HG02870 (cell line): Measurements from ENCODE around the gene TIPRL.
"Not testable (repeated sequence)": the region's sequence is repeated elsewhere in the genome, so short reads cannot be mapped to it uniquely, and the experiment has no call there.

Experiments used
- ATAC-seq: cut with Tn5 transposase; IDR thresholded peaks from one replicate; pipeline ENCODE4 v1.9.1; 2021; ENCODE audit warnings: mild to moderate bottlenecking, moderate library complexity; ENCODE audit not compliant: unreplicated experiment

TIPRL gene

DNA sequence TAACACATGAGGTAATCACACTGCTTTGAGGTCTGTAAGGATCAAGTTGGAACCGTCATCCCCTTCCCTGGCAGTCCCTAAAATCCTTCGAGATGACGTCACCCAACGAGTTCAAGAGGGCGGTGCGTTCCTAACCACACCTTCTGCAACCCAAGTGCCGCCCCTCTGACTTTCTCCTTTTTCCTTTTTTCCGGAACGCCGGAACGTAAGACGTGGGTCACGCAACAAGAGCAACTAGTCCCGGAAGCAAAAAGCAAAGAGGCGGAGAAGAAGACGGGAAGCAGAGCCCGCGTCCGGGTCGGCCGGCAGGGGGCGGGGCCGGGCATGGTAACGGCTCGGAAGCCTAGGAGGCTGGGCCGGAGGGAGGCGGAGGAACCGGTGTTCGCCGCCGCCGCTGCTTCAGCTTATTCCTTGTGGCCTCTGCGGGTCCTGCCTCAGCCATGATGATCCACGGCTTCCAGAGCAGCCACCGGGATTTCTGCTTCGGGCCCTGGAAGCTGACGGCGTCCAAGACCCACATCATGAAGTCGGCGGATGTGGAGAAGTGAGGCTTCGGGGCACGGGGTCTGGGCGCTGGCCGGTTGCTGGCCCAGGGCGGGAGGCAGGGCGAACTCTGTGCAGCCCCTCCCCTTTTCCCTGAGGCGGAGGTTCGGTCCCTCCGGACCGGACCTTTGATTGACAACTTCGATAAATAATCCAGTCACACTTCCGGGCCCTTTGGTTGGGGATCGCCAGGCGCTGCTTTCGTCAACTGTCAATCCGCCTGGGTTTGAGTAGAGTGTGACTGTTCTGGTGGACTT lies at the start of gene TIPRL:
Gene TIPRL, plus strand, starts transcription at position 325 of the 800 bp plus-strand sequence. Its CDS starts 116 bp downstream, at position 441.
- peak; percentile 91 for ATAC-seq

DNA sequence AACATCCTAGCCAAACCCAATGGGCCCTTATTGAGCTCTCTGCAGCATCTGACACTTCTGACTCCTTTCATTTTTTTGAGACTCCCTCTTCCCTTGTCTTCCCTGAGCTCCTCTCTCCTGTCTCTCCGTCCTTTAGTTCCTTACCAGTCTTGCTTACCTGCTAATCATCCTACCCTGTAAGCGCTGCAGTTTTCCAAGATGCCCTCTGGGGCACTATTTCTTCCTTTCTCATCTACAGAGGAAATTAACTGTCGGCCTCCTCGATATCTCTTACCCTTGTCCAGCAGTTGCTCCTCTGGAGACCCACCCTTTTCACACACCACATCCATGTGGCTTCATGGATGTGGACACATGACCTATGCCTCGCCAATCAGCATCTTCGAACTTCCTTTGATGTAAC lies 48.8 kb upstream of the TIPRL start:
- no peak for ATAC-seq

DNA sequence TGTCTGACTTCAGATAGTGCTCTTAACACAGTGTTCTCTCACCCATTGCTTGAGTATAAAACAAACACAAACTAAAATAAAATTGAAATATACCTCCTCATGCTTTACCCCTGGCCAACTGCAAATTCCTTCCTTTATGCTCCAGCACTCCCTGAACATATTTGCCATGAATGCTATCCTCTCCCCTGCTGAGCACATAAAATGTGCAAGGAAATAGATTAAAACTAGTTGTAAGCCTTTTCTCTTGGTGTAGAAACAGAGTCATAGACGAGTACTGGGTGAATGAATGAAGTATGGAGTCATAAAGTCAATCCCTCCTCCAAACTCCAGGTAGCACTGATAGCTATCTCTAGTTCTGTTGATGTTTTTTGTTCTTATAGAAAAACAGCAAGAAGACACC lies 44.6 kb upstream of the TIPRL start:
- ATAC-seq, result no peak

DNA sequence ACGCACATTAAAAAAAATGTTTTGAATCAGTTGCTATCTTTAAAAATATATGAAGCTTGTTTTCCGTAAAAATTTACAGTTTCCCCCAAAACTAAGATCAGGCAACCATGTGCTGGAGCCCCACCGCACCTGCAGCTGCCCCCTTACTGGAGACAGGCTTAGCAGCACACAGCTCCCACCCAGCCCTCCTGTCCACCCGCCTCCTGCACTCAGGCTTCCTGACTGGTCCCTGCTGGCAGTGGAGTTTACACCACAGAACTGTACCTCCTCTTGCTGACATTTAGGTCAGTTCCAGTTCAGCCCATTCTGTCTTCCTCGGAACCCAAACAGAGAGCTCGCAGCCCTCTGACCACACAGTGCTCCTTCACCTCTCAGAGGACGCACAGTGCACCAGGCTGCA lies 44.1 kb upstream of the TIPRL start:
- ATAC-seq, result no peak

DNA sequence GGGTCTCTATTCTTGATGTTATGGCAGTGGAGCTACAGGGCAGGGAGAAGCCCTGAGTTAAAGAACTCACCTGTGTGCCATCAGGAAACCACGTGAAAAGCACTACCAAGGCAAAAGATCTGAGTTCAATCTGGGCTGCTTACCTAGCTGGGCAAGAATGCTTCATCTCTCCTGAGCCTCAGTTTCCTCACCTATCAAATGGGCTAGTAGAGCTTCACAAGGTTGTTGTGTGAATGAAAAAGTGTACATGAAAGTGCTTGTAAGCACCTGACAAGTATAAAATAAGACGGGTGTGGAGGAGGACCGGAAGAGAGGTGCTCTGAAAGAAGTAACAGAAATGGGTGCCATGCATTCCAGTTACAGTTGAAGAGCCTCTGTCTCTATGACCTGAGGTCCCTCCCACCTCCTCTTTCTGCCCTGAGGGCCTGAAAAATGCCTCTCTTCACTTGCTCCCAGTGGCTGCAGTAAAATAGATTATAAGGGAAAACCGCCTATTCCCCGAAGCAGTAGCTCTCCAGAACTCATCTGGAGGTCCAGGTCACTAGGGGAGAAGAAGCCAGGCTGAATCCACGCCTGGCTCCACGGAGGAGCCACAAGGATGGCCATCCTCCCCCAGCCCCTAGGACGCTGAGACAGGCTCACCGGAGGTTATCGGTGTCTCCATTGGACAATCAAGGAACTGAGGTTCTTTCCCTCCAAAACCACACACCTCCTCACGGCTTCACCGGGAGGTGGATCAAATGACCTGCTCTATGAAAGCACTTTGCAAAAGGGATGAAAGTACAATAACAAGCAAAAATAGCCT lies 43.4 kb upstream of the TIPRL start:
- ATAC-seq, result no peak

DNA sequence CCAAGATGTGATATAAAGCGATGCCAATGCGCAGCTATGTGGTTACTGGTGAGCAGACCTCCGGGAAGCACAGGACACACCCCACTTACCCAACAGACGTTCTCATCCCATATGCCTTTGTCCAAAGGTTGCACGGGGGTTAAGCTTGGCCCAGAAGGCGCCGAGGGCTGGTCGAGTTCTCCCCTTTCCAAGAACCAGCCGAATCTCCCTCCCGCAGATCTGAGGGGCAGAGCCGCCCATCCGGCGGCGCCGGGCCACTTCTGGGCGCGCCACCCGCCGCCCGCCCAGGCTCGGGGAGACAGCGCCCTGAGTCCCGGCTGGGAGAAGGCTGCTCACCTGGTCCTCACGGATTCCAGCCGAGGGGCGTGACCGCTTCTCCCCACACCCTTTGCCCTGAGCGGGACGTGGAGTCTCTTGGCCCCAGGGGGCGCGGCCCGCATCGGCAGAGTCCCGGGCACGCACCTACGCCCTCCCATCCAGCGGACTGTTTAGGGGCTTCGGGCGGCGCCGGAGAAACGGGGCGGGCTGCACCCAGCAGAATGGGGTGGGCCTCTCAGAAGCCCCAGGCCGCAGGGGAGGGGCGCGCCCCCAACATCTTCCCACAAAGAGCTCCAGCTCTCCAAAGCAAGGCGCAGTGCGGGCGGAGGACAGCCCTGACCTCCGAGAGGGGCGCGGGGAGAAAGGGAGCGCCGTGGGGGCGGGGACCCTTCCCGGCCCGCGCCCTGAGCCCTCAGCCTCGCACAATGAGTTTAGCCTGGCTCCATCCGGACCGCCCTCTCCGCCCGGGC lies 42.6 kb upstream of the TIPRL start:
- ATAC-seq, result no peak

DNA sequence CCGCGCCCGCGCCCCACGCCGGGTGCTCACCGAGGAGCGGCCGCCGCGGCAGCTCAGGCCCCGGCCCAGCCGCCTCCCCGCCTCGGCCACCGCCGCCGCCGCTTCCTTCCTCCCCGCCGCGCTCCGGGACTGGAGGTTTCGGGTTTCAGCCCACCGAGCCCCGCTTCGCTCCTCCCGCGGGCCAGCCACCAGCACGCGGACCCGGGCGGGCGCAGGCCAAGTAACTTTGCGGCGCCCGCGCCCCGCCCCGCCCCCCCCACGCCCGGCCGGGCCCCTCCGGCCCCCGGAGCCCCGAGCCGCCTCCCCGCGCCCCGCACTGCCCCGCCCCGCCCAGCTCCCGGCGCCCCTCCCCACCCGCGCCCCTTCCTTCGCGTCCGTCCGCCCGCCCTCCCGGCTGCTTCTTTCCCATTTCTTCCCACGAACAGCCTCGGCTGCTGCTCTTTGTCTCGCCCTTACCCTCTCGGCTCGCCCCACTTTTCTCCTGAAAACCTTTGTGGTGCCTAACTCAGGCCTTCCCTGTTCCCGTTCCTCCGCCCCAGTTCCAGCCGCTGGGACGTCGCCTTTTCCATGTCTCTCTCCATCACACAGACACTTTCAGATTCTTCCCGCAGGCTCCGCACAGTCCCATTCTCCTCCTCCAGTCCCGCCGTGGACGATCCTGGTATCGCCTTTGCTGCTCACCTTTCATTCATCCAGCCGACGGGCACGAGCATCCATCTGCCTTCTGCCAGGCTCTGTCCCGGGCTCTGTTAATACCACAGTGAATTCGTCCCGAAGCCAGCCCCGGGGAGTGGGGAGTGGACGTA lies 41.9 kb upstream of the TIPRL start, which contains the start of gene GPR161:
Gene GPR161, minus strand, starts transcription at position 222 of the 806 bp plus-strand sequence. CDS start 32,080 bp downstream, outside the sequence.
- ATAC-seq, result no peak

DNA sequence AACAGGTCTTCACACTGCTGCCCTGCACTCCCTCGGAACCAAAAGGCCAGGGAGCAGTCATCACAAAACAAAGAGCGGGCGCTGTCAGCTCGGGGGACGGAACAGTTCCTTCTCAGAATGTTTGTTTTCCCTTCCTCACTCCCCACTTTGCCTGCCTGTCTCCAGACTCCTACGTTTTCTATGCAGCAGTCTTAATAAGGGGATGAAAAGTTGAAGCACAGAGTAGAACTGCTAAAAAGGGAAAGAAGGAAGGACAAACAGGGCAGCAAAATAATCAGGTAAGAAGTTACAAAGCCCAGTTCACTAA lies 41.3 kb upstream of the TIPRL start:
- ATAC-seq, result no peak

DNA sequence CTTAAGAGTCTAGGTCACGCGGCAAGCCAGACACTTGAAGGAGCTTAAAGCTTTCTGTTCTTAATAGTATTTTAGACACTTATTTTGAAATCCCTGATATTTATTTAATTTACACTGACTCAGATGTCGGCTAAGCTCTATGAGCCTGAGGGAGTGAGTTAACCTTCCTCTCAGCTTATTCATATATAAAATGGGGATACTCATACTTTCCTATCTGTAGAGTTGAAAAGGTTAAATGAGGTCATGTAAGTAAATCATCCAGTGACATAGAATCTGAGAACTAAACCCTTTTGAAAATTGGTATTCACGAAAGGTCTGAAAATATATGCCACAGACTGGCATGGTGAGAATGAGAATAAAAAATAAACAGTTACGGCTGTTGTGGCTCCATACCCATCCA lies 40.6 kb upstream of the TIPRL start:
- no peak for ATAC-seq

DNA sequence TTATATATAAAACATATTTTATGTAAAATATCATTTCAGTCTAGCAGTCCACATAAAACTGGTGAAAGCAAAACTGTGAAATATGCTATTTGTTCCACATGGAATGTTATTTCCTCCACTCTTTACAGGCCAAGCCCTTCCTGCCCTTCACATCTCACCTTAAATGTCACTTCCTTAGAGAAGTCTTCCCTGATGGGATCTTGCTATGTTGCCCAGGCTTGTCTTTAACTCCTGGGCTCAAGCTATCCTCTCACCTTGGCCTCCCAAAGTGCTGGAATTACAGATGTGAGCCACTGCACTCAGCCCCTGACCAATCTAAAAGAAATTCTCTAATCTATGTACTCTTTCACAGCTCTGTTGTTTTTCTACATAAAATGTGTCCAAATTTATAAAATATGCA lies 39.7 kb upstream of the TIPRL start:
- no peak for ATAC-seq

DNA sequence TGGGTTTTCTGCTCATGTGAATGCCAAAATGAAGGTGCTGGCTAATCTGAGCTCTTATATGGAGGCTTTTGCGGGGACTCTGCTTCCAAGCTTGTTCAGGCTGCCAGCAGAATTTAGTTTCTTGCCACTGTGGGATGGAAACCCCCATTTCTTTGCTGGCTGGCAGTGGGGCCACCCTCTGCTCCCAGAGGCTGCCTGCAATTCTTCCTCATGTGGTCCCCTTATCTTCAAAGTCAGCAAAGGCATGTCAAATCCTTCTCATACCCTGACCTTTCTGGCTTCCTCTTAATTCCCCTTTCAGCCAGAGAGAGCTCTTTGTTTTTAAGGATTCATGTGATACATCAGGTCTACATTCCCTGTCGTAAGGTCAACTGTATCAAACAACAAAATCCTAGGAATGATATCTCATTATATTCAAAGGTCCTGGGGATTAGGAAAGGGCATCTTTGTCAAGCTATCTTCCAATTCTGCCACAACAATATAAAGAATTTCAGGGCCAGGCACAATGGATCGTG lies 36.8 kb upstream of the TIPRL start:
- ATAC-seq, result no peak

DNA sequence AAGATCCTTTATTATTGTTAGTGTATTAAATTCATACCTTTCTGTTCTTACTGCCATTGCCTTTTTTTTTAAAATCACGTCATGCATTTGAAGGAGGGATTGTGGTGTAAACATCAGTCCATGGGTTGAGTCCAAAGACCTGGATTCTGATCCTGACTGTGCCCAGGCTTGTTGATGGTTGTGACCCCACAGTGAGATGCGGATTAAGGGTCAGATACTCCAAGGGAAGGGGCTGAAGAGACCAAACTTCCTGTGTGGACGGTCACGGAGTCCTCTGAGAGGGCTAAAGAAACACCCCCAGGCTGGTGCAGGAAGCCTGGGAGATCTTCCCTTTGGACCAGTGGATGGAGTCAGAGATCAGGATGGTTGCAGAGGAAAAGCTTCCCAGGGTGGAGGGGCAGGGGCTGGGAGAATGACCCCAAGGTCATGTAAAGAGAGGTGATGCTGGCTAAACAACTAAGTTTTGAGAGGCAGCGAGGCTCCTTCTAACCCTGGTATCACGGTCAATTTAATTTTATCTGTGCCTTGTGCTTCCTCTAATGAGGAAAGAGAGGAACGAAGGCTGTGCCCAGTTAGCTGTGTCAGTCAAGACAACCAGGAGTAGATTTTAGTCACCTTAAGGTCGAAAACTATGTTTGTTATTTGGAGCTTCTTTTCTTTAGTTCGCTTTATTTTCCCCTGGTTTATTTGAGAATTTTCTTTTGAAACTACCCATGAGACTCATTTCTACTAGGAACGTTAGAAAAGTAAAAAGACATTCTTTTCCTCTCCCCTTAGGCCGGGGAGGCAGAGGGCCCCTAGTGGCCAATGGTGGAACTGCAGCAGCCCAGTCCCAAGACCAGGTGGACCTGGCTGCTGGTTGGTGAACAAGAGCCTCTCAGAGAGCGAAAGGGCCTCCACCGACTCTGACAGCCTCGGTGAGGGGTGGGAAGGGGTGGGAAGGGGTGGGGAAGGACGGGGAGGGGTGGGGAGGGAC lies 33.3 kb upstream of the TIPRL start:
- peak; percentile 95 for ATAC-seq

DNA sequence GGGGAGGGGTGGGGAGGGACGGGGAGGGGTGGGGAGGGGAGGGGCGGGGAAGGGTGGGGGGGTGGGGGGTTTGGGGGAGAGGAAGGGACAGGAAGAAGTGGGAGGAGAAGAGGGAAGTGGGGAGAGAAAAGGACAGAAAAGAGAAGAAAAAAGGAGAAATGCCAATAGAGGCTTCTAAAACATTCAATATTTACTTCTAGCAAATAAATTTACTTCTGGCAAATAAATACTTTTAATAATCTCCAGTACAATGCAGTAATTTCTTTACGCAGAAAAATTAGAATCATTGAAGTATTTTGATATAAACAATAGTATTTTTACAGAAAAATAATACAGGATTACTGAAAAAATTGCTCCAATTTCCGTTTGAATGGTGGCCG lies 32.6 kb upstream of the TIPRL start:
- no peak for ATAC-seq

DNA sequence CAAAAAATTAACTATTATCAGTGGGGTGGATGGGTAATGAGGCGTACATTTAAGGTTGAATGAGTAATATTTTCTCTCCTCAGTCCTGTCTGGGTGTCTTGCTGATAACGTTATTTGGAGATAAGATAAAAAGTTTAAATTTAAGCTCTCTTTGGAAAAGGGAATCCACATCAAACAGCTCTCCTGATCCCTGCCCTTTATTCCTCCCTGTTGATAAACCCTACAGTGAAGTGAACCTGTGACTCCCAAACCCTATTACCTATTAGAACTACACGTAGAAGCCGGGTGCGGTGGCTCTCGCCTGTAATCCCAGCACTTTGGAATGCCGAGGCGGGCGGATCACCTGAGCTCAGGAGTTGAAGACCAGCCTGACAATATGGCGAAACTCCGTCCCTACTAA lies 32.1 kb upstream of the TIPRL start:
- ATAC-seq, result no peak

DNA sequence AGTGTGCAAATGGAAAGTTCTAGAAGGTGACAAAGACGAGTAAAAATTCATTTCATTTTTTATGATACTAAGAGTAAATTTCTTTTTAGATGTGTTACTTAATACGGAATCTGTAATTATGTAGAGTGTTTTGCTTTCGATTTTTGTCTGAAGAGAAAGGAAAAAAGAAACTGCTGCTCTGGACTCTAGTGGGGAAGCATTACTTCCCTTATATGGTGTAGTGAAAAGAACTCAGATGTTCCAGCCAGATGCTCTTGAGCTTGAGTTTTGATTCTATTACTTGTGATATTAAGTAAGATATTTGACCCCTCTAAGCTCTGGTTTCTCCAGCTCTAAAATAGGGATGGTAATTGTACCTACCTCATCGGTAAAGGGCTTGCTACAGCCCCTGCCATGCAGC lies 29.8 kb upstream of the TIPRL start:
- no peak for ATAC-seq

DNA sequence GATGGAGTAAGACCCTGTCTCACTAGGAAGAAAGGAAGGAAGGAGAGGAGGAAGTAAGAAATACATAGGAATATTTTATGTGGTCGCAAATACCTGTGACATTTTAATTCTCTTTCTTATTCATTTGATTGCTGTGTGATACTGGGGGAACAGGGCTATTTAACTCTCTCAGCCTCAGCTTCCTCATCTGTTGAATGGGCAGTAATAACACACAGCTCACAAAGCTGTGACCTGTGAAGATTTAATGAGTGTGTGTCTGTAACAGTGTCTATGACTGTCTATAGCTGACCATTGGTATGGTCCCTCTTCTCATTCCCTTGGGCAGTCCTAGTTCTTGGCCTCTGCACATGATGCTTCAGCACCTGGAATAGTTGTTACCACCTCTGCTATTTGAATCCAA lies 28.5 kb upstream of the TIPRL start:
- ATAC-seq, result no peak

DNA sequence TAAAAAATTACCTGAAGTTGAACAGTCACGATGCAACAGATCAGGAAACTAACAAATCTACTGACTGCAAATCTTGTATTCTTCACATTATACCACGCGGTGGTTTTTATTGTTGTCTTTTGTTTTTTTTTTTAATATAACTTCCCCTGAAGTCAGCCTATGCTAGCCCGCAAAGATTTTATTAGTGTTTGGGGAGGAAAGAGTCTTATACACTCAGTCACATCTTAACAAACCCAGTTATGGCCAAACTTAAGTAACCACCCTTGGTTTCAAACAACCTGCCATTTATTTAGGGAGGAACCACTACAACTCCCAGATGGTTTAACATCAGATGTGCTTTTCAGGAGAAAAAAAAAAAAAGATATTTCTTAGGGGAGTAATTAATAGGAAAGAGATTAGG lies 26.8 kb upstream of the TIPRL start:
- ATAC-seq, result no peak

DNA sequence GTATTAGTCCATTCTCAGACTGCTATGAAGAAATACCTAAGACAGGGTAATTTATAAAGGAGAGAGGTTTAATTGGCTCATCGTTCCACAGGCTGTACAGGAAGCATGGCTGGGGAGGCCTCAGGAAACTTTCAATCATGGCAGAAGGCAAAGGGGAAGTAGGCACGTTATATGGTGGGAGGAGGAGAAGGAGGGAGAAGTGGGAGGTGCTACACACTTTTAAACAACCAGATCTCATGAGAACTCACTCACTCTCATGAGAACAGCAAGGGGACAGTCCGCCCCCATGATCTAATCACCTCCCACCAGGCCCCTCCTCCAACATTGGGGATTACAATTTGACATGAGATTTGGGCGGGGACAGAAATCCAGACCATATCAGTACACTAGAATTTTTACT lies 24.1 kb upstream of the TIPRL start:
- ATAC-seq, result not testable (repeated sequence)

DNA sequence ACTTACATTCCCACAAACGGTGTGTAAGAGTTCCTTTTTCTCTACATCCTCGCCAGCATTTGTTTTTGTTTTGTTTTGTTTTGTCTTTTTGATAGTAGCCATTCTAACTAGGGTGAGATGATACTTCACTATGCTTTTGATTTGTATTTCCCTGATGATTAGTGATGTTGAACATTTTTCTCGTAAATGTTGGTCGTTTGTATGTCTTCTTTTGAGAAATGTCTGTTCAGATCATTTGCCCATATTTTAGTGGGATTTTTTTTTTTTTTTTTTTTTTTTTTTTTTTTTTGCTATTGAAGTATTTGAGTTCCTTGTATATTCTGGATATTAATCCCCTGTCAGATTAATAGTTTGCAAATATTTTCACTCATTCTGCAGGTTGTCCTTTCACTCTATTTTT lies 22.9 kb upstream of the TIPRL start:
- ATAC-seq, result no peak
